ENCODE data around the gene PPP1R7. TPM values are rescaled to one million over a fixed set of nuclear protein-coding genes. Genes with fewer than 3 reads are reported as not detected.
A peak's percentile ranks its signal among the peaks of the same experiment; 100 is the strongest.

PPP1R7 gene
- total RNA-seq, 2 donors from 2014 or later: 89.1 to 97.8 TPM

DNA sequence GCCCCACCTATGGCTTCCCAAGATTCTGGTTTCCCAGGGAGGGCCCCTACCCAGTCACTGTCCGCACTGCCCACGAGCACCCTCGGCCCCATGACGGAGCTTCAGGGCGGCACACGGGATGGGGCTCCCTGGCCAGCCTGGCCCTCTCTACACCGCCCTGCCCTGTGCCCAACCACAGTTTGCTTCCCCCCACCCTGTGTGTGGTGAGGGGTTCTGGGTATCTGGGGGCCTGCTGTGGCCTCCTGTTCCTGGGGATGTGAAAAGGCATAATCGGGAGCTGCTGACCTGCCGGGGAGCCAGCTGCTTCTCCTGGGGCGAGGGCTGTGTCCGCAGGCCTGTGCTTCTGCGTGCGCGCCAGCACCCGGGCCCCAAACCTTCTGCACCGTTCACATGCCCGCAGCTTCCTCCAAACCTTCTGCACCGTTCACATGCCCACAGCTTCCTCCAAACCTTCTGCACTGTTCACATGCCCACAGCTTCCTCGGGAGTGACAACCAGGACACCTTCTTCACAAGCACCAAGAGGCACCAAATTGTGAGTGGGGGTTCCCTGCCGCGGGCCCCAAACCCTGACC lies 50.6 kb downstream of the PPP1R7 start:
- Mint-ChIP-seq H3K4me1 (ENCODE audit: low read depth) (no peaks in the 10 kb centered on the region), H3K36me3 (ENCODE audit: insufficient read depth in 2 of 2) (no peaks in the 10 kb centered on the region), H3K27me3 (ENCODE audit: low read depth) (no peaks in the 10 kb centered on the region), H3K9me3 (no peaks in the 10 kb centered on the region), H3K27ac (no peak overlapping the region), H3K4me3 (no peak overlapping the region)
- ATAC-seq (replicated peaks in 1 of 2): no peak
- no peak for DNase-seq

DNA sequence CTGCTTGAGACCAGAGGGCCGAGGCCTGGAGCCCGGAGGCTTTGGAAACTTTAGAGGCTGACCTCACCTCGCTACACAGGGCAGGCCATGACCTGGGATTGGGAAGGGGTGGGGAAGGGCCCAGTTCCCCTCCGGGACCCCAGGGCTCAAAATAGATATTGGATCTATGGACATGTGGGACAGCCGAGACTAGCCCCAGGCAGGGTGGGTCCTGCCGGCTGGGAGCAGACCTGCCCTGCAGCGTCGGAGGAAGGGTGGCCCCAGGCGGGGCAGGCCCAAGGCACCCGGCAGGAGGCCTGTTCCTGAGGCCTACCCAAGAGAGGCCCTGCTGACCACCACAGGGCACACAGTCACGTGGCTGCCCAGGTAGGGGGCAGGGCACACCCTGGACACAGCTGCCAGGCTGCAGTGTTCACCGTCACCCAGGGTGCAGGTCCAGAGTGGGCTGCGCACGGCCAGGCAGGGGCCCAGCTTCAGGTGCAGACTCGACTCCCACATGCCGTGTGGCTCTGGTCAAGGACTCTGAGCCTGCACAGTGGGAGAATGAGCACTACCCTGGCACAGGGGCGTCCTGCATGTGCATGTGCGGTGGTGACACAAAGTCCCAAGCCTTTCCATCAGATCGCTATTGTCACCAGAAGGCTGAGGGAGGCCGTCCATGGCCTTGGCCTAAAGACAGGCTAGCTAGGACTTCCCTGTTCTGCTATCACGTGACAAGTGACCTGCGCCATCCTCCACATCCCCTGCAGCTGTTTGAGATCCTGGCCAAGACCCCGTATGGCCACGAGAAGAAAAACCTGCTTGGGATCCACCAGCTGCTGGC lies 51.4 kb downstream of the PPP1R7 start:
- no peaks in the 10 kb centered on the region for H3K4me1 Mint-ChIP-seq (ENCODE audit: low read depth)
- H3K36me3 Mint-ChIP-seq (ENCODE audit: insufficient read depth in 2 of 2): no peaks in the 10 kb centered on the region
- H3K27me3 Mint-ChIP-seq (ENCODE audit: low read depth): no peaks in the 10 kb centered on the region
- H3K27ac Mint-ChIP-seq: no peak overlapping the region
- ATAC-seq (replicated peaks in 1 of 2) (no peak), DNase-seq (no peak)
- H3K4me3 Mint-ChIP-seq: no peak overlapping the region
- H3K9me3 Mint-ChIP-seq: no peaks in the 10 kb centered on the region

DNA sequence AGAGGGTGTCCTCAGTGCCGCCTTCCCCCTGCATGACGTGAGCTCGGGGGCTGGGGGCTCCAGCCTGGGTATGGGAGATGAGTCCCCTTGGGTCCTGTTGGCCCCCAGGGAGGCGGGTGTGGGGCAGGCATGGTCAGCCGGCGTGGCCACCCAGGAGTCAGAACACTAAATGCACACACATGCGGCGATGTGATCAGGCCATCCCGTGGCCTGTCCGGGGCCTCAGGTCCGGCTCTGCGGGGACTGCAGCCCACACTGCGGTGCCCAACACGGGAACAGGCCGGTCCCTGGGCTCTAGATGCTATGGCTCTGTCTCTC lies 52.0 kb downstream of the PPP1R7 start:
- no peaks in the 10 kb centered on the region for H3K27me3 Mint-ChIP-seq (ENCODE audit: low read depth)
- ATAC-seq (replicated peaks in 1 of 2): no peak

DNA sequence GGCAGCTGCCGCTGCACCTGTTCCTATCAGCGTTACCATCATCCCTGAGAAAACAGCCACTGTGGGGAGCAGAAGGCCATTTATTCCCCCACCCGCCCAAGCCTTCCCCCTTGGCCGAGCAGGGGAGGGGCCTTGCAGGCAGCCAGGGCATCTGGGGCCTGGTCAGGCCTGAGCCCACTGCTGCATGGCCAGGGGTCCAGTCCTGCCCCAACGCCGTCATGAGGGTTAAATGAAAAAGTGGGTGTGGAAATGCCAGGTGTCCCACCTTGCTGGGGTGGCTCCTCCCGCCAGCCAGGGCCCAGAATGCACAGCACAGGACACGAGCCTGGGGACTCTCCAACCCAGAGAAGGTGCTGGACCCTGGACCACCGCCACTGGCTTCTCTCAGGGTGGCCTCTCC lies 52.4 kb downstream of the PPP1R7 start:
- Mint-ChIP-seq H3K4me1 (ENCODE audit: low read depth) (no peaks in the 10 kb centered on the region), H3K27me3 (ENCODE audit: low read depth) (no peaks in the 10 kb centered on the region), H3K4me3 (no peak overlapping the region), H3K9me3 (no peaks in the 10 kb centered on the region), H3K27ac (no peak overlapping the region), H3K36me3 (ENCODE audit: insufficient read depth in 2 of 2) (no peaks in the 10 kb centered on the region)
- ATAC-seq (replicated peaks in 1 of 2) (no peak), DNase-seq (no peak)

More for the DNA sequence above, 52.0 kb downstream of the PPP1R7 start:
- Mint-ChIP-seq H3K36me3 (ENCODE audit: insufficient read depth in 2 of 2) (no peaks in the 10 kb centered on the region), H3K4me3 (no peak overlapping the region), H3K4me1 (ENCODE audit: low read depth) (no peaks in the 10 kb centered on the region), H3K9me3 (no peaks in the 10 kb centered on the region), H3K27ac (no peak overlapping the region)
- no peak for DNase-seq

DNA sequence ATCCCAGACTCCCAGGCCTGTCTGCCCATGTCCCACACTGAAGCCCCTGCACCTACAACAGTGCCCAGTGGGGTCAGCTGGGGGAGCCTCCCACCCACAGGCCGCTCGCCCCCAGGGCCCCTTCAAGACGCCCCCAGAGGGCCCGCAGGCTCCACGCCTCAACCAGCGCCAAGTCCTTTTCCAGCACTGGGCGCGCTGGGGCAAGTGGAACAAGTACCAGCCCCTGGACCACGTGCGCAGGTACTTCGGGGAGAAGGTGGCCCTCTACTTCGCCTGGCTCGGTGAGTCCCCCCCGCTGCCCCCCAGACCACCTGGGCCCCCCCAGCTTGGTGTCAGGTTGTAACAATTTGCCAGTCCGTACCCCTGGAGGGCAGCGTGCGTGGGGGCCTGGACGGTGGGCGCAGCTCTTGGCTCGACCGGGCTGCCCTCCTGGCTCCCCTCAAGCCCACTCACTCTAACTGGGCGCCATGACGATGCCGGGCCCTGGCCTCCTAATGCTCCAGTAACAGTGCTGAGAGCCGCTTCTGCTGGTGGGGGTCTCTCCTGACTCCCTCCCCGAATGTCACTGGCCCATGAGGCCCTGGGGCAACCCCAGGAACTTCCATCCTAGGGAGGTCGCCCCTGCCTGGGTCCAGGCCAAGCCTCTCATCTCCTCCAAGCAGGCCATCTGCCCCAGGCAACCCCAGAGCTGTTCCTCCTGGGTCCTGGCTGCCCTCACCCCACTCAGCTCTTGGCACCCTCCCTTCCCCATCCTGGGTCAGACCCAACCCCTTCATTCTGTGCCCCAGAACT lies 53.1 kb downstream of the PPP1R7 start:
- Mint-ChIP-seq H3K27me3 (ENCODE audit: low read depth) (no peaks in the 10 kb centered on the region), H3K4me1 (ENCODE audit: low read depth) (no peaks in the 10 kb centered on the region), H3K36me3 (ENCODE audit: insufficient read depth in 2 of 2) (no peaks in the 10 kb centered on the region), H3K9me3 (no peaks in the 10 kb centered on the region), H3K4me3 (no peak overlapping the region), H3K27ac (no peak overlapping the region)
- DNase-seq (no peak), ATAC-seq (replicated peaks in 1 of 2) (no peak)

DNA sequence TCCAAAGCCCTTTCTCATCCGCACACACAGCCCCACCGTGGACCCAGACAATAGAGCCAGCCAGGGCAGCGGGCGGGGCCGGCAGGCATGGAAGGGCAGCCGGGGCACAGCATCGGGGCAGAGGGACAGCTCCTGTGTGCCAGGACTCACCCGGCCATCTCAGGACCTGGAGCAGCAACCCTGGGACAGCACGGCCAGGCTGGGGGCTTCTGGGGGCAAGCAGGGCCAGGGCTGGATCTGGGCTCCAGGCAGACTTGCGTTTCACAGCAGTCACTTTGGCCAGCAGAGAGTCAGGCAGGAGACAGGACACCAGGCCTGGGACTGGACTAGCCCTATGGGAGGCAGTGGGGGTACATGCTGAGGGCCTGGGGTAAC lies 53.7 kb downstream of the PPP1R7 start:
- no peaks in the 10 kb centered on the region for H3K4me1 Mint-ChIP-seq (ENCODE audit: low read depth)
- no peaks in the 10 kb centered on the region for H3K36me3 Mint-ChIP-seq (ENCODE audit: insufficient read depth in 2 of 2)
- H3K4me3 Mint-ChIP-seq: no peak overlapping the region
- DNase-seq (no peak), ATAC-seq (replicated peaks in 1 of 2) (no peak)
- no peaks in the 10 kb centered on the region for H3K27me3 Mint-ChIP-seq (ENCODE audit: low read depth)
- H3K9me3 Mint-ChIP-seq: no peaks in the 10 kb centered on the region
- no peak overlapping the region for H3K27ac Mint-ChIP-seq

DNA sequence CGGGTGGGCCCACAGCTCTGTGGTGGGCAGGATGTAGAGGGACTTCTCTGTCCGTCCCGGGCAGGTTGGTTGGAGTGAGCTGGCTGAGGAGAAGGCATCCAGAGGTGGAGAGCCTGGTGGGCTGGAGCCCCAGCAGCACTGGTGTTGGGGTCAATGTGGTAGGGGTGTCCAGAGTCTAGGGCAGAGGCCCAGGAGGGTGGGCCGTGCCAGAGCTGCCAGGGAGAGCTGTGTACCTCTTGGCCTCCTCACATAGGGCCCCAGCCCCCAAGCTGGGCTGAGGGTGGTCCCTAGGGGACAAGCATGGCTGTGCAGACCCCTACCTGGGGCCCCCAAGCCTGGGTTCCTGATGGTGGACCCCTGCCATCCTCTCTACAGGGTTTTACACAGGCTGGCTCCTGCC lies 54.2 kb downstream of the PPP1R7 start:
- ATAC-seq (replicated peaks in 1 of 2): no peak
- Mint-ChIP-seq H3K9me3 (no peaks in the 10 kb centered on the region), H3K4me3 (no peak overlapping the region), H3K36me3 (ENCODE audit: insufficient read depth in 2 of 2) (no peaks in the 10 kb centered on the region), H3K4me1 (ENCODE audit: low read depth) (no peaks in the 10 kb centered on the region), H3K27me3 (ENCODE audit: low read depth) (no peaks in the 10 kb centered on the region), H3K27ac (no peak overlapping the region)
- DNase-seq: no peak

DNA sequence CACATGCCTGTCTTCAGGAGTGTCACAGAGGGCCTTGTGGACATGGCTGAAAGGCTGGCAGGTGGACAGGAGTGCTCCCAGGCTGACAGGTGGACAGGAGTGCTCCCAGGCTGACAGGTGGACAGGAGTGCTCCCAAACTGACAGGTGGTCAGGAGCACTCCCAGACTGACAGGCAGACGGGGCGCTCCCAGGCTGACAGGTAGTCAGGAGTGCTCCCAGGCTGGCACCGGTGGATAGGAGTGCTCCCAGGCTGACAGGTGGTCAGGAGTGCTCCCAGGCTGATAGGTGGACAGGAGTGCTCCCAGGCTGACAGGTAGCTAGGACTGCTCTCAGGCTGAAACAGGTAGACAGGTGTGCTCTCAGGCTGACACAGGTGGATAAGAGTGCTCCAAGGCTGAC lies 54.8 kb downstream of the PPP1R7 start:
- H3K27me3 Mint-ChIP-seq (ENCODE audit: low read depth): no peaks in the 10 kb centered on the region
- no peak for DNase-seq
- H3K4me3 Mint-ChIP-seq: no peak overlapping the region
- ATAC-seq (replicated peaks in 1 of 2): no peak
- no peaks in the 10 kb centered on the region for H3K36me3 Mint-ChIP-seq (ENCODE audit: insufficient read depth in 2 of 2)
- no peaks in the 10 kb centered on the region for H3K9me3 Mint-ChIP-seq
- no peak overlapping the region for H3K27ac Mint-ChIP-seq
- no peaks in the 10 kb centered on the region for H3K4me1 Mint-ChIP-seq (ENCODE audit: low read depth)

DNA sequence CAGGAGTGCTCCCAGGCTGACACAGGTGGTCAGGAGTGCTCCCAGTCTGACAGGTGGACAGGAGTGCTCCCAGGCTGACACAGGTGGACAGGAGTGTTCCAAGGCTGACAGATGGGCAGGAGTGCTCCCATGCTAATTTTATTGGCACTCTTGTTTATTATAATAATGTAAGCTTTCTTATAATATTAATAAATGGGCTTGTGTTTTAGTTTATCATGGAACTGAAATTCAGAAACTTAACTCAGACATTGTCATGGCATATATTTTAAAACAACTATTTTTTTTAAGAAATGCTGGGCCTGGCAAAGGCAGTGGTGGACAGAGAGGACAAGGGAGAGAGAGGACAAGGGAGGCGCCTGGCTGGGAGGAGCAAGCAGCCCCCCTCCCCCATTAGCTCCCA lies 56.9 kb downstream of the PPP1R7 start:
- Mint-ChIP-seq H3K4me3 (no peak overlapping the region), H3K4me1 (ENCODE audit: low read depth) (no peaks in the 10 kb centered on the region), H3K36me3 (ENCODE audit: insufficient read depth in 2 of 2) (no peaks in the 10 kb centered on the region), H3K27ac (no peak overlapping the region), H3K9me3 (no peaks in the 10 kb centered on the region), H3K27me3 (ENCODE audit: low read depth) (no peaks in the 10 kb centered on the region)
- ATAC-seq (replicated peaks in 1 of 2): no peak
- no peak for DNase-seq

DNA sequence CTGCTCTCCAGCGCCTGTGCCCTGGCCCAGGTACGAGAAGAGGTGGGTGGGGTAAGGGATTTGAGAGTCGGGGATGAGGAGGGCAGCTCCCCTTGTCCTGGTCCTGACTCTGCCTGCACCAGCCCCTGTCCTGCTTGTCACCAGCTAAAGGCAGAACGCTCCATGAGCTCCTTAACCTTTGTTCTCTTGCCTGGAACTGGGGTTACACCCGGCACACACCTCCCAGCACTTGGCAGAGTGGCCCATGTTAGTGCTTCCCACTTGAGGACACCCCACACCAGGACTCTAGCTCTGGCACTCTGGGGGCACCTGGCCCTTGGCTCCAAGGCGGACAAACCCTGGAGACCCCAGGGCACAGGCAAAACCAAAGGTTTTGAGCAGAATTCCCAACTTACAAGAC lies 57.4 kb downstream of the PPP1R7 start:
- DNase-seq: no peak
- no peaks in the 10 kb centered on the region for H3K36me3 Mint-ChIP-seq (ENCODE audit: insufficient read depth in 2 of 2)
- H3K9me3 Mint-ChIP-seq: no peaks in the 10 kb centered on the region
- no peak overlapping the region for H3K27ac Mint-ChIP-seq
- no peaks in the 10 kb centered on the region for H3K27me3 Mint-ChIP-seq (ENCODE audit: low read depth)
- no peak overlapping the region for H3K4me3 Mint-ChIP-seq
- no peak for ATAC-seq (replicated peaks in 1 of 2)
- H3K4me1 Mint-ChIP-seq (ENCODE audit: low read depth): no peaks in the 10 kb centered on the region

DNA sequence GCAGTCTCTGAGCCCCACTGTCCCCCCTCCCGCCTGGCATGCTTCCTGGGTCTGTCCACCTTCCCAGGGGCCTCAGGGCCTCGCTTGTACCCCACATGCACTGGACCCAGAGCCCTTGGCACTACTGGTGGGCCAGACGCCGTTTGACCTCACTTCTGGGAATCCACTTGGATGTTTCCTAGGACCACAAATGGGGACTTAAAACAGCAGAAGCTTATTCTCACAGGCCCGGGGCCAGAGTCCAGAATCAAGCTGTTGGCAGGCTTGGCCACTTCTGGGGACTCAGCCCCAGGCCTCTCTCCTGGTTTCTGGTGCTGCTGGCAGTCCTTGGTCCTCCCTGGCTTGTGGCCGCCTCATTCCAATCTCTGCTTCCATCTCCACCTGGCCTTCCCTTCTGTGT lies 57.8 kb downstream of the PPP1R7 start:
- H3K36me3 Mint-ChIP-seq (ENCODE audit: insufficient read depth in 2 of 2): no peaks in the 10 kb centered on the region
- no peak for DNase-seq
- no peak for ATAC-seq (replicated peaks in 1 of 2)
- H3K4me3 Mint-ChIP-seq: no peak overlapping the region
- H3K27me3 Mint-ChIP-seq (ENCODE audit: low read depth): no peaks in the 10 kb centered on the region
- no peaks in the 10 kb centered on the region for H3K9me3 Mint-ChIP-seq
- no peaks in the 10 kb centered on the region for H3K4me1 Mint-ChIP-seq (ENCODE audit: low read depth)
- H3K27ac Mint-ChIP-seq: no peak overlapping the region

DNA sequence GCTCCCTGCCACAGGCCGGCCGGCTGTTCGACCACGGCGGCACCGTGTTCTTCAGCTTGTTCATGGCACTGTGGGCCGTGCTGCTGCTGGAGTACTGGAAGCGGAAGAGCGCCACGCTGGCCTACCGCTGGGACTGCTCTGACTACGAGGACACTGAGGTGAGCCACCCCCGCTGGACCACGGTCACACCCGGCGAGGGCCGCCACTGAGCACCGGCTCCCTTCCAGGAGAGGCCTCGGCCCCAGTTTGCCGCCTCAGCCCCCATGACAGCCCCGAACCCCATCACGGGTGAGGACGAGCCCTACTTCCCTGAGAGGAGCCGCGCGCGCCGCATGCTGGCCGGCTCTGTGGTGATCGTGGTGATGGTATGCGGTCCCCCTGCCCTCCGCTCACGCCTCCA lies 59.0 kb downstream of the PPP1R7 start:
- no peak overlapping the region for H3K4me3 Mint-ChIP-seq
- H3K36me3 Mint-ChIP-seq (ENCODE audit: insufficient read depth in 2 of 2): no peaks in the 10 kb centered on the region
- ATAC-seq (replicated peaks in 1 of 2): no peak
- DNase-seq: no peak
- H3K4me1 Mint-ChIP-seq (ENCODE audit: low read depth): no peaks in the 10 kb centered on the region
- H3K9me3 Mint-ChIP-seq: no peaks in the 10 kb centered on the region
- no peak overlapping the region for H3K27ac Mint-ChIP-seq
- no peaks in the 10 kb centered on the region for H3K27me3 Mint-ChIP-seq (ENCODE audit: low read depth)

DNA sequence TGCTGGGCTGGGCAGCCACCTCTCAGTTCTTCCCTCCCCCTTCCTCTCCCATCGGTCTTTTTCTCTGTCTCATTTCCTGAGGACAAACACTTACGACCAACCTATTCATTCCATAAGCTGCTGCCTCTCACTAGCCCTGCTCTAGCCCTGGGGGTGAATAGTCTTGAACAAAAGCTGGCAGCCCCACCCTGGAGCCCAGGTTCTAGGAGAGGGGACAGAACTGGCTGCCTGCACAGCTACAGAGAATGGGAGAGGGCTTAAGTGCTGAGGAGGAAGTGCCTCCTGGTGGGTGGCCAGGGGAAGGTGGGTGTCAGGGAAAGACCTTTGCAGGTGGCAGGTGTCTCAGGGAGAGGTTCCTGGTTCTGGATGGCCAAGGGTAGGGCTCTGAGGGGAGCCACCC lies 61.0 kb downstream of the PPP1R7 start:
- ATAC-seq (replicated peaks in 1 of 2): peak in 1 of 2 donors; percentile 22
- Mint-ChIP-seq H3K9me3 (no peaks in the 10 kb centered on the region), H3K27ac (no peak overlapping the region)

More for the DNA sequence above, 61.0 kb downstream of the PPP1R7 start:
- no peak for DNase-seq
- no peaks in the 10 kb centered on the region for H3K27me3 Mint-ChIP-seq (ENCODE audit: low read depth)
- no peaks in the 10 kb centered on the region for H3K36me3 Mint-ChIP-seq (ENCODE audit: insufficient read depth in 2 of 2)
- H3K4me1 Mint-ChIP-seq (ENCODE audit: low read depth): no peaks in the 10 kb centered on the region
- no peak overlapping the region for H3K4me3 Mint-ChIP-seq
